HepG2 (cell line): Measurements from ENCODE around the gene ANTKMT. TPM values are rescaled to one million over a fixed set of nuclear protein-coding genes. Genes with fewer than 3 reads are reported as not detected.

ENCODE experiments used
- ATAC-seq: fragments of 200-7000 bp; cut with Tn5 transposase; 3 replicates; pipeline ENCODE4 v1.9.1; 2020; ENCODE audit warnings: mild to moderate bottlenecking, moderate library complexity
- BruUV-seq: library from RNA; stranded (reverse); fragments of 400-500 nt; replicated peaks from 2 replicates; lab custom pipeline; 2021; lab: Mats Ljungman, UMichigan
- CTCF ChIA-PET: fragments of 300-600 bp; formaldehyde crosslinking; extraction: SDS; loops from one replicate; lab custom pipeline; 2021; ENCODE audit warnings: low total read pairs, inconsistent platforms, low intra/inter-chr PET ratio; lab: Yijun Ruan, JAX
- POLR2A ChIA-PET: fragments of 350-600 bp; sonication (Branson Sonifier 250); formaldehyde crosslinking; loops from one replicate; lab custom pipeline; 2020; ENCODE audit warnings: antibody characterized with exemption, inconsistent platforms; lab: Yijun Ruan, JAX
- DNase-seq: peaks from one replicate; pipeline ENCODE4 v3.0.0-alpha.2; 2015; ENCODE audit warnings: low spot score
- FAIRE-seq: peaks from 3 replicates; lab custom pipeline; 2011; peaks lifted over from hg19 to GRCh38; lab: Jason Lieb, UNC
- H2AFZ ChIP-seq: one replicate; pipeline ENCODE4 v1.6.1; 2011; ENCODE audit warnings: low read length, inconsistent platforms
- H3K27ac ChIP-seq: fragments of 300-600 bp; 3 replicates; pipeline ENCODE4 v1.8.0; 2011; ENCODE audit warnings: mixed run types, mild to moderate bottlenecking, mixed read lengths, low read length, inconsistent platforms; ENCODE audit not compliant: insufficient read depth; ENCODE audit errors: extremely low read length
- H3K27me3 ChIP-seq, 2 experiments: fragments of 200-600 bp in 1 of 2; 2 replicates in 1 of 2; 3 replicates in 1 of 2; pipeline versions ENCODE4 v1.6.0 to v1.8.0; 2011; ENCODE audit warnings: low read length in 2 of 2, mild to moderate bottlenecking in 2 of 2, moderate library complexity in 2 of 2, inconsistent platforms in 1 of 2; ENCODE audit not compliant: insufficient read depth in 2 of 2, control insufficient read depth in 1 of 2
- H3K36me3 ChIP-seq, 2 experiments: fragments of 200-600 bp in 1 of 2; replicated peaks in 1 of 2; 2 replicates in 1 of 2; 3 replicates in 1 of 2; pipeline versions ENCODE4 v1.5.1 to v1.8.0; 2011; ENCODE audit warnings: low read length in 2 of 2, inconsistent platforms in 1 of 2; ENCODE audit not compliant: insufficient read depth in 2 of 2, control insufficient read depth in 1 of 2
- H3K4me1 ChIP-seq: 2 replicates; pipeline ENCODE4 v1.5.1; 2012; ENCODE audit warnings: low read length, inconsistent platforms; ENCODE audit not compliant: insufficient read depth
- H3K4me2 ChIP-seq: 2 replicates; pipeline ENCODE4 v1.6.0; 2011; ENCODE audit warnings: low read depth, low read length, inconsistent platforms
- H3K4me3 ChIP-seq, 3 experiments: fragments of 200-600 bp in 1 of 3; sonication (generic), shearing (Covaris generic) in 1 of 3; replicated peaks in 1 of 3; 2 replicates each; pipeline ENCODE4 v1.5.1; 2011 to 2016; ENCODE audit warnings: low read length in 3 of 3, inconsistent platforms in 2 of 3, low read depth in 2 of 3, mild to moderate bottlenecking in 2 of 3, control low read depth in 1 of 3, mixed read lengths in 1 of 3; ENCODE audit not compliant: insufficient read depth in 1 of 3
- H3K79me2 ChIP-seq: one replicate; pipeline ENCODE4 v1.6.1; 2011; ENCODE audit warnings: low read length, inconsistent platforms; ENCODE audit not compliant: insufficient read depth
- H3K9ac ChIP-seq: 2 replicates; pipeline ENCODE4 v1.6.0; 2011; ENCODE audit warnings: mild to moderate bottlenecking, low read depth, low read length, inconsistent platforms; ENCODE audit not compliant: insufficient read depth
- H3K9me3 ChIP-seq: 2 replicates; pipeline ENCODE4 v1.5.1; 2012; ENCODE audit warnings: mild to moderate bottlenecking, low read length
- H4K20me1 ChIP-seq: 2 replicates; pipeline ENCODE4 v1.6.0; 2011; ENCODE audit warnings: inconsistent platforms, mild to moderate bottlenecking, low read length, moderate library complexity; ENCODE audit not compliant: insufficient read depth
- FOXP1 ChIP-seq, 2 experiments: fragments of 450-650 bp in 1 of 2; IDR thresholded peaks; 2 replicates each; pipeline ENCODE4 v1.6.1; 2017 to 2018; ENCODE audit warnings: antibody characterized with exemption in 1 of 2
- HDAC1 ChIP-seq: sonication (generic); formaldehyde crosslinking; IDR thresholded peaks from 2 replicates; pipeline ENCODE4 v1.5.1; 2020; ENCODE audit warnings: mild to moderate bottlenecking, missing genetic modification reagents
- PCBP1 ChIP-seq: fragments of 200-400 bp; formaldehyde crosslinking; IDR thresholded peaks from 2 replicates; pipeline ENCODE4 v1.6.1; 2017; ENCODE audit warnings: mild to moderate bottlenecking, low read depth, low read length, borderline replicate concordance
- PTBP1 ChIP-seq: fragments of 200-400 bp; formaldehyde crosslinking; IDR thresholded peaks from 2 replicates; pipeline ENCODE4 v1.6.1; 2018; ENCODE audit warnings: low read length, low read depth; ENCODE audit not compliant: poor library complexity, severe bottlenecking
- RARA ChIP-seq: IDR thresholded peaks from 2 replicates; pipeline ENCODE4 v1.6.1; 2016; ENCODE audit warnings: missing genetic modification reagents, missing compliant biosample characterization
- REPIN1 ChIP-seq: sonication (generic); formaldehyde crosslinking; IDR thresholded peaks from 2 replicates; pipeline ENCODE4 v1.8.0; 2022; ENCODE audit warnings: missing genetic modification reagents, low read depth, mild to moderate bottlenecking, borderline replicate concordance
- SOX13 ChIP-seq, 3 experiments: fragments of 450-650 bp in 1 of 3; sonication (generic) in 1 of 3; formaldehyde crosslinking in 1 of 3; IDR thresholded peaks in 2 of 3; conservative IDR thresholded peaks in 1 of 3; 2 replicates each; pipeline versions ENCODE4 v1.5.0 to v1.6.1; 2016 to 2020; ENCODE audit warnings: antibody characterized with exemption in 1 of 3, mild to moderate bottlenecking in 1 of 3, missing compliant biosample characterization in 1 of 3, missing genetic modification reagents in 1 of 3, moderate library complexity in 1 of 3
- THAP9 ChIP-seq: sonication (generic); formaldehyde crosslinking; IDR thresholded peaks from 2 replicates; pipeline ENCODE4; 2020; ENCODE audit warnings: missing genetic modification reagents, mild to moderate bottlenecking, borderline replicate concordance
- TOPORS ChIP-seq: sonication (generic); formaldehyde crosslinking; IDR thresholded peaks from 2 replicates; pipeline ENCODE4 v1.8.0; 2023; ENCODE audit warnings: mild to moderate bottlenecking, missing genetic modification reagents
- ZBTB46 ChIP-seq: sonication (generic); formaldehyde crosslinking; IDR thresholded peaks from 2 replicates; pipeline ENCODE4 v1.4.0; 2020; ENCODE audit warnings: mild to moderate bottlenecking, missing genetic modification reagents, borderline replicate concordance
- ZBTB7B ChIP-seq: sonication (generic); formaldehyde crosslinking; IDR thresholded peaks from 2 replicates; pipeline ENCODE4 v1.4.0; 2020; ENCODE audit warnings: missing genetic modification reagents
- ZMAT3 ChIP-seq: sonication (generic); formaldehyde crosslinking; conservative IDR thresholded peaks from 2 replicates; pipeline ENCODE4 v1.7.0; 2021; ENCODE audit warnings: missing genetic modification reagents
- ZNF18 ChIP-seq: sonication (generic); formaldehyde crosslinking; IDR thresholded peaks from 2 replicates; pipeline ENCODE4 v1.8.0; 2022; ENCODE audit warnings: mild to moderate bottlenecking, missing genetic modification reagents; ENCODE audit not compliant: insufficient replicate concordance
- ZNF326 ChIP-seq: sonication (generic); formaldehyde crosslinking; IDR thresholded peaks from 2 replicates; pipeline ENCODE4 v1.4.0; 2020; ENCODE audit warnings: missing genetic modification reagents, borderline replicate concordance
- ZNF557 ChIP-seq: sonication (generic); formaldehyde crosslinking; IDR thresholded peaks from 2 replicates; pipeline ENCODE4 v1.4.0; 2020; ENCODE audit warnings: missing genetic modification reagents
- ZNF768 ChIP-seq: sonication (generic); formaldehyde crosslinking; IDR thresholded peaks from 2 replicates; pipeline ENCODE4 v1.4.0; 2020; ENCODE audit warnings: missing genetic modification reagents
- ZNF782 ChIP-seq: sonication (generic); formaldehyde crosslinking; IDR thresholded peaks from 2 replicates; pipeline ENCODE4 v1.4.0; 2020; ENCODE audit warnings: missing genetic modification reagents, mild to moderate bottlenecking, borderline replicate concordance
- ZSCAN31 ChIP-seq: sonication (generic); formaldehyde crosslinking; IDR thresholded peaks from 2 replicates; pipeline ENCODE4 v1.5.0; 2020; ENCODE audit warnings: low read depth, mild to moderate bottlenecking, missing genetic modification reagents
- WGBS: methylation state at CpG from one replicate; pipeline ENCODE4 v1.1.6; 2017; ENCODE audit warnings: low lambda C conversion rate; 5-methylcytosine and 5-hydroxymethylcytosine counted together
- in situ Hi-C: cut with HindIII; loops from 2 replicates; pipeline ENCODE4 v1.10.0; 2017; ENCODE audit warnings: low pct_unique_long_range_greater_than_20kb; ENCODE audit not compliant: extremely low pct_ligation_motif_present
- intact Hi-C: fragments of 100-400 bp; cut with micrococcal nuclease; formaldehyde crosslinking; loops from one replicate; pipeline ENCODE4 v1.10.0; 2022; ENCODE audit not compliant: unreplicated experiment
- polyA plus RNA-seq, 8 experiments: library from polyadenylated mRNA; depleted of rRNA in 3 of 8; stranded (reverse) in 7 of 8; unstranded in 1 of 8; fragments of >200 nt; fragmentation: Illumina TruSeq in 4 of 8; extraction: Trizol in 4 of 8; gene quantifications; 2 replicates each; pipeline versions ENCODE4 v1.2.1 to v1.2.3, GENCODE V29; 2011 to 2016; ENCODE audit warnings: low read depth in 4 of 8, missing spikeins in 1 of 8, mixed read lengths in 1 of 8; ENCODE audit not compliant: insufficient read depth in 1 of 8
- total RNA-seq, 5 experiments: library from RNA; depleted of rRNA; stranded (reverse); fragments of >200 nt; fragmentation: Illumina TruSeq; extraction: Trizol; gene quantifications; 2 replicates each; pipeline ENCODE4 v1.2.3, GENCODE V29; 2016; ENCODE audit warnings: low read depth in 1 of 5

The ANTKMT gene
- total and polyA plus RNA-seq, 2 of the 13 experiments (the other 11 are each of a cell fraction or from before 2014, with no cell fraction given) = 7.5 to 47.8 TPM

GRCh38 chr16:716200-716568, 4.8 kb upstream of the ANTKMT start:
- ATAC-seq (peak; percentile 40), FAIRE-seq (peak; percentile 64), DNase-seq (peak; percentile 80)
- WGBS = 7% methylated on average over 3 of the region's 12 CpGs
- Histone ChIP-seq H3K4me2 (peak overlapping the region; percentile 92), H3K27ac (peak overlapping the region; percentile 45), H4K20me1 (peaks cover 5% of the 10 kb centered on the region), H3K9ac (peak overlapping the region; percentile 54), H2AFZ (no peak overlapping the region), H3K9me3 (no peaks in the 10 kb centered on the region), H3K4me1 (peaks cover 51% of the 10 kb centered on the region), H3K4me3 (peak overlapping the region; percentile 37 to 77 (median 56); a peak in 5 of 6 replicates), H3K79me2 (peaks cover 3% of the 10 kb centered on the region), H3K36me3 (no peaks in the 10 kb centered on the region), H3K27me3 (peaks cover 0 to 3% of the 10 kb centered on the region in 2 experiments; a peak in 2 of 5 replicates)
- intact Hi-C loops = no loop called here
- in situ Hi-C loops = no loop called here
- BruUV-seq = no TSS peak
- ChIA-PET POLR2A (interaction anchor here (1.2 to 2.4 kb wide), 5 partner anchors 9 to 45 kb away, joined by 7 to 14 read pairs (median 9); partner anchors contain the start of genes CCDC78, CIAO3, HAGHL and MSLN), CTCF (no interaction called here)
- TF ChIP-seq ZNF557 (CRISPR knock-in tag) (no peak), ZMAT3 (CRISPR knock-in tag) (no peak), PTBP1 (no peak), FOXP1 (IDR thresholded peaks at IDR 0.05) (no peak), FOXP1 (CRISPR knock-in tag; IDR thresholded peaks at IDR 0.05) (no peak), ZNF18 (no peak), ZBTB46 (CRISPR knock-in tag) (no peak), ZNF326 (CRISPR knock-in tag) (no peak), ZSCAN31 (0 out of 2 replicates have a peak, but pooled peaks have one; percentile 7), TOPORS (CRISPR knock-in tag) (no peak), ZNF768 (CRISPR knock-in tag) (no peak), PCBP1 (0 out of 2 replicates have a peak, but pooled peaks have one; percentile 79), HDAC1 (CRISPR knock-in tag) (0 out of 2 replicates have a peak, but pooled peaks have one; percentile 39), THAP9 (CRISPR knock-in tag) (0 out of 2 replicates have a peak, but pooled peaks have one; percentile 41), RARA (CRISPR knock-in tag) (peak; percentile 92), ZNF782 (peak; percentile 64; the same call in 1 of the 2 replicates), REPIN1 (0 out of 2 replicates have a peak, but pooled peaks have one; percentile 2), SOX13 (IDR thresholded peaks at IDR 0.05) (no peak), SOX13 (CRISPR knock-in tag; conservative IDR thresholded peaks at IDR 0.05 in 1 of 2, IDR thresholded peaks at IDR 0.05 in 1 of 2) (no peak), ZBTB7B (CRISPR knock-in tag) (peak; percentile 38; the same call in 1 of the 2 replicates)
